GM12878 (cell line): Measurements from ENCODE around the gene REPS1. TPM values are rescaled to one million over a fixed set of nuclear protein-coding genes. Genes with fewer than 3 reads are reported as not detected.

Source experiments
- ATAC-seq: fragments of 200-7000 bp; cut with Tn5 transposase; 3 replicates; pipeline ENCODE4 v1.9.1; 2020; ENCODE audit warnings: mild to moderate bottlenecking, moderate library complexity
- BruUV-seq: library from RNA; stranded (reverse); fragments of 400-500 nt; replicated peaks from 2 replicates; lab custom pipeline; 2021; lab: Mats Ljungman, UMichigan
- CTCF ChIA-PET: fragments of 300-600 bp; sonication (Branson Sonifier 250); formaldehyde crosslinking; extraction: SDS; loops from one replicate; lab custom pipeline; 2021; ENCODE audit warnings: inconsistent platforms; lab: Yijun Ruan, JAX
- POLR2A ChIA-PET: fragments of 350-600 bp; formaldehyde crosslinking; extraction: SDS; loops from one replicate; lab custom pipeline; 2021; ENCODE audit warnings: inconsistent platforms; lab: Charles Lee
- RAD21 ChIA-PET: fragments of 300-600 bp; sonication (Branson Sonifier 250); formaldehyde crosslinking; loops from one replicate; lab custom pipeline; 2023; ENCODE audit warnings: antibody characterized with exemption; ENCODE audit not compliant: unreplicated experiment; lab: Charles Lee
- SMC1A ChIA-PET: fragments of 300-600 bp; sonication (Branson Sonifier 250); formaldehyde crosslinking; loops from one replicate; lab custom pipeline; 2023; ENCODE audit not compliant: unreplicated experiment, uncharacterized antibody; lab: Charles Lee
- DNase-seq: peaks from one replicate; pipeline ENCODE4 v3.0.0-alpha.2; 2011; ENCODE audit warnings: low read depth, low spot score
- FAIRE-seq: peaks from 3 replicates; lab custom pipeline; 2011; peaks lifted over from hg19 to GRCh38; lab: Jason Lieb, UNC
- H2AFZ ChIP-seq: 2 replicates; pipeline ENCODE4 v1.6.0; 2011; ENCODE audit warnings: low read depth, low read length, control low read depth; ENCODE audit not compliant: control insufficient read depth
- H3K27ac ChIP-seq: 2 replicates; pipeline ENCODE4 v1.5.1; 2011; ENCODE audit warnings: control low read depth; ENCODE audit not compliant: control insufficient read depth, insufficient read depth
- H3K27me3 ChIP-seq, 2 experiments: replicated peaks in 1 of 2; 2 replicates each; pipeline versions ENCODE4 v1.6.0 to v1.6.1; 2011; ENCODE audit warnings: low read length in 1 of 2; ENCODE audit not compliant: control insufficient read depth in 2 of 2, insufficient read depth in 2 of 2
- H3K36me3 ChIP-seq, 2 experiments: 2 replicates each; pipeline ENCODE4 v1.5.1; 2011; ENCODE audit warnings: low read length in 1 of 2; ENCODE audit not compliant: control insufficient read depth in 2 of 2, insufficient read depth in 2 of 2
- H3K4me1 ChIP-seq: 2 replicates; pipeline ENCODE4 v1.6.1; 2011; ENCODE audit warnings: mild to moderate bottlenecking, low read length, moderate library complexity, mixed read lengths; ENCODE audit not compliant: control insufficient read depth, insufficient read depth
- H3K4me2 ChIP-seq: 2 replicates; pipeline ENCODE4 v1.6.0; 2011; ENCODE audit warnings: control low read depth; ENCODE audit not compliant: control insufficient read depth, insufficient read depth
- H3K4me3 ChIP-seq: fragments of 200-600 bp; sonication (generic); 2 replicates; pipeline ENCODE4 v1.5.1; 2016
- H3K79me2 ChIP-seq: 2 replicates; pipeline ENCODE4 v1.6.0; 2011; ENCODE audit warnings: low read length; ENCODE audit not compliant: control insufficient read depth, insufficient read depth
- H3K9ac ChIP-seq: 2 replicates; pipeline ENCODE4 v1.8.0; 2011; ENCODE audit warnings: low read length, control low read depth, mixed read lengths; ENCODE audit not compliant: control insufficient read depth, insufficient read depth
- H3K9me3 ChIP-seq: replicated peaks from 3 replicates; pipeline ENCODE4 v1.5.1; 2011; ENCODE audit warnings: mild to moderate bottlenecking, low read length; ENCODE audit not compliant: control insufficient read depth, insufficient read depth
- H4K20me1 ChIP-seq: 2 replicates; pipeline ENCODE4 v1.6.0; 2011; ENCODE audit not compliant: control insufficient read depth, insufficient read depth
- ASH2L ChIP-seq: fragments of 300-600, 200-600 bp; sonication (generic); IDR thresholded peaks from 2 replicates; pipeline ENCODE4 v1.6.1; 2017; ENCODE audit warnings: low read depth, mild to moderate bottlenecking, borderline replicate concordance
- ATF7 ChIP-seq: fragments of 450-650 bp; IDR thresholded peaks from 2 replicates; pipeline ENCODE4 v1.6.1; 2016; ENCODE audit warnings: low read depth, mild to moderate bottlenecking
- BCL3 ChIP-seq: IDR thresholded peaks from 2 replicates; pipeline ENCODE4 v1.6.1; 2011; ENCODE audit warnings: borderline replicate concordance, low read depth, mild to moderate bottlenecking, moderate library complexity, low read length; ENCODE audit not compliant: insufficient read depth, poor library complexity, severe bottlenecking
- CREB1 ChIP-seq: IDR thresholded peaks from 2 replicates; pipeline ENCODE4 v1.6.1; 2012; ENCODE audit warnings: low read depth, mild to moderate bottlenecking, inconsistent platforms
- CREM ChIP-seq: IDR thresholded peaks from 2 replicates; pipeline ENCODE4 v1.6.1; 2014; ENCODE audit warnings: antibody characterized with exemption, low read depth
- E4F1 ChIP-seq: fragments of 450-650 bp; IDR thresholded peaks from 2 replicates; pipeline ENCODE4 v1.6.1; 2018; ENCODE audit warnings: borderline replicate concordance, mild to moderate bottlenecking; ENCODE audit not compliant: partially characterized antibody
- HDAC6 ChIP-seq: fragments of 200-600 bp; sonication (generic); IDR thresholded peaks from one replicate; pipeline ENCODE4 v1.8.0; 2017; ENCODE audit warnings: antibody characterized with exemption; ENCODE audit not compliant: unreplicated experiment
- HSF1 ChIP-seq: fragments of 150-350 bp; IDR thresholded peaks from 2 replicates; pipeline ENCODE4 v1.6.1; 2014; ENCODE audit warnings: mild to moderate bottlenecking, low read depth, low read length
- IKZF2 ChIP-seq, 2 experiments: fragments of 450-650 bp; IDR thresholded peaks; 2 replicates each; pipeline ENCODE4 v1.6.1; 2017; ENCODE audit warnings: mild to moderate bottlenecking in 2 of 2, moderate library complexity in 2 of 2
- MTA3 ChIP-seq: IDR thresholded peaks from 2 replicates; pipeline ENCODE4 v1.6.1; 2012; ENCODE audit warnings: low read length, inconsistent platforms, borderline replicate concordance
- NR2C1 ChIP-seq: fragments of 450-650 bp; IDR thresholded peaks from 2 replicates; pipeline ENCODE4 v1.6.1; 2017; ENCODE audit warnings: antibody characterized with exemption, mild to moderate bottlenecking, moderate library complexity
- RAD51 ChIP-seq: fragments of 450-650 bp; IDR thresholded peaks from 2 replicates; pipeline ENCODE4 v1.6.1; 2016; ENCODE audit warnings: moderate library complexity, mild to moderate bottlenecking, inconsistent platforms
- RELA ChIP-seq: fragments of 450-650 bp; IDR thresholded peaks from 2 replicates; pipeline ENCODE4 v1.8.0; 2014; ENCODE audit warnings: borderline replicate concordance; ENCODE audit not compliant: partially characterized antibody
- SIX5 ChIP-seq: IDR thresholded peaks from 2 replicates; pipeline ENCODE4 v1.6.1; 2011; ENCODE audit warnings: mild to moderate bottlenecking, low read depth, low read length, moderate library complexity; ENCODE audit not compliant: severe bottlenecking
- SMAD1 ChIP-seq: fragments of 450-650 bp; IDR thresholded peaks from 2 replicates; pipeline ENCODE4 v1.6.1; 2018; ENCODE audit warnings: mild to moderate bottlenecking, low read depth; ENCODE audit not compliant: partially characterized antibody
- SPI1 ChIP-seq: IDR thresholded peaks from 2 replicates; pipeline ENCODE4 v1.6.1; 2011; ENCODE audit warnings: low read depth, mild to moderate bottlenecking, low read length, moderate library complexity, borderline replicate concordance; ENCODE audit not compliant: insufficient read depth
- SREBF1 ChIP-seq: IDR thresholded peaks from 2 replicates; pipeline ENCODE4 v1.6.1; 2012; ENCODE audit warnings: mild to moderate bottlenecking, low read length
- WGBS: methylation state at CpG from one replicate; pipeline ENCODE4 v1.1.6; 2016; ENCODE audit warnings: low lambda C conversion rate; ENCODE audit not compliant: insufficient replicate concordance, insufficient coverage; ENCODE audit errors: missing lambda C conversion rate; 5-methylcytosine and 5-hydroxymethylcytosine counted together
- in situ Hi-C: fragments of 300-500 bp; cut with MboI; formaldehyde crosslinking; loops from 9 replicates; pipeline ENCODE4 v1.14.3; 2018; ENCODE audit warnings: mixed read lengths
- intact Hi-C: fragments of 100-400 bp; cut with micrococcal nuclease; formaldehyde crosslinking; loops from one replicate; pipeline ENCODE4 v1.14.2; 2022; ENCODE audit not compliant: unreplicated experiment
- polyA plus RNA-seq, 11 experiments: library from polyadenylated mRNA; depleted of rRNA in 4 of 11; unstranded in 6 of 11; stranded (reverse) in 5 of 11; fragments of >200 nt; fragmentation: Nextera tagmentation in 4 of 11; fragmentation: Illumina TruSeq in 1 of 11; extraction: Ambion mirVana in 4 of 11; extraction: Trizol in 1 of 11; gene quantifications; 1 replicate in 1 of 11; 2 replicates in 10 of 11; pipeline versions ENCODE4 v1.2.1 to v1.2.3, GENCODE V29; 2011 to 2016; ENCODE audit warnings: inconsistent platforms in 2 of 11, missing spikeins in 2 of 11, low read depth in 1 of 11
- total RNA-seq, 4 experiments: library from RNA; depleted of rRNA in 3 of 4; stranded (reverse); fragments of >200 nt in 3 of 4; fragmentation: Illumina TruSeq in 1 of 4; extraction: Trizol in 1 of 4; gene quantifications; 2 replicates each; pipeline versions ENCODE4 v1.2.1 to v1.2.3, GENCODE V29; 2013 to 2021
- TF ChIP-seq, protein P1 (sequence below): IDR thresholded peaks from 2 replicates; pipeline ENCODE4 v1.6.1; 2012; ENCODE audit warnings: low read length, inconsistent platforms

Gene REPS1
- total and polyA plus RNA-seq, 10 of the 15 experiments (the other 5 are each of a cell fraction or from before 2014, with no cell fraction given) = 13.7 to 59.3 (median 31.7) TPM

DNA sequence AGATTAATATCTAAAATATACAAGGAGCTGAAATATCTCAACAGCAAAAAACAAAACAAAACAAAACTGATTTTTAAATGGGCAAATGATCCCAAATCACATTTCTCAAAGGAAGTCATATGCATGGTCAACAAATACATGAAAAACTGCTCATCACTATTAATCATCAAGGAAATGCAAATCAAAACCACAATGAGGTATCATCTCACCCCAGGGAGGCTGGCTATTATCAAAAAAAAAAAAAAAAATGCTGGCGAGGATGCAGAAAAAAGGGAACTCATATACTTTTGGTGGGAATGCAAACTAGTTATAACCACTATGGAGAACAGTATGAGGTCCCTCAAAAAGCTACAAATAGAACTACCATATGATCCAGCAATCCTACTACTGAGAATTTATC is 34.6 kb downstream of the REPS1 start:
- intact Hi-C loops (no loop called here), in situ Hi-C loops (no loop called here)
- ChIA-PET CTCF (interaction anchor here (1.5 to 2.2 kb wide), 2 partner anchors 13 kb away, joined by 3 to 7 read pairs; no protein-coding TSS in a partner anchor), SMC1A (interaction anchor here (1.3 to 1.8 kb wide), 2 partner anchors 16 to 37 kb away, joined by 3 to 9 read pairs; no protein-coding TSS in a partner anchor), POLR2A (interaction anchor here (0.7 kb wide), 3 partner anchors 15 to 812 kb away, joined by 3 to 5 read pairs (median 3); no protein-coding TSS in a partner anchor), RAD21 (interaction anchor here (1.4 kb wide), 1 partner anchor 16 kb away, joined by 6 read pairs; no protein-coding TSS in a partner anchor)
- WGBS = 0% methylated on average over 1 of the region's 1 CpG
- Histone ChIP-seq H3K36me3 (no peaks in the 10 kb centered on the region), H2AFZ (no peak overlapping the region), H3K79me2 (peaks cover 30% of the 10 kb centered on the region), H3K9me3 (no peaks in the 10 kb centered on the region; the same call in 1 of the 3 replicates), H3K4me3 (no peak overlapping the region), H3K9ac (no peak overlapping the region), H3K4me2 (no peak overlapping the region), H3K27me3 (no peaks in the 10 kb centered on the region), H3K27ac (no peak overlapping the region), H4K20me1 (no peaks in the 10 kb centered on the region), H3K4me1 (no peaks in the 10 kb centered on the region; the same call in 1 of the 2 replicates)
- FAIRE-seq (no peak), ATAC-seq (peak; percentile 41; the same call in 1 of the 3 replicates), DNase-seq (no peak)
- BruUV-seq = no TSS peak
- TF ChIP-seq ATF7 = peak; percentile 46; the same call in 1 of the 2 replicates
- no peak for TF ChIP-seq HSF1
- TF ChIP-seq, protein P1, sequence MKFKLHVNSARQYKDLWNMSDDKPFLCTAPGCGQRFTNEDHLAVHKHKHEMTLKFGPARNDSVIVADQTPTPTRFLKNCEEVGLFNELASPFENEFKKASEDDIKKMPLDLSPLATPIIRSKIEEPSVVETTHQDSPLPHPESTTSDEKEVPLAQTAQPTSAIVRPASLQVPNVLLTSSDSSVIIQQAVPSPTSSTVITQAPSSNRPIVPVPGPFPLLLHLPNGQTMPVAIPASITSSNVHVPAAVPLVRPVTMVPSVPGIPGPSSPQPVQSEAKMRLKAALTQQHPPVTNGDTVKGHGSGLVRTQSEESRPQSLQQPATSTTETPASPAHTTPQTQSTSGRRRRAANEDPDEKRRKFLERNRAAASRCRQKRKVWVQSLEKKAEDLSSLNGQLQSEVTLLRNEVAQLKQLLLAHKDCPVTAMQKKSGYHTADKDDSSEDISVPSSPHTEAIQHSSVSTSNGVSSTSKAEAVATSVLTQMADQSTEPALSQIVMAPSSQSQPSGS = no peak
- no peak for TF ChIP-seq E4F1
- TF ChIP-seq HDAC6 = no peak
- no peak for TF ChIP-seq BCL3
- no peak for TF ChIP-seq CREM
- no peak for TF ChIP-seq NR2C1
- TF ChIP-seq SPI1 = no peak
- no peak for TF ChIP-seq MTA3
- TF ChIP-seq IKZF2 (IDR thresholded peaks at IDR 0.05) = peak in 1 of 2 experiments; percentile 51; a peak in 1 of 4 replicates
- TF ChIP-seq SIX5 = no peak
- no peak for TF ChIP-seq ASH2L
- TF ChIP-seq RAD51 = no peak
- TF ChIP-seq SMAD1 = no peak
- TF ChIP-seq SREBF1 = no peak
- TF ChIP-seq RELA = no peak
- no peak for TF ChIP-seq CREB1
